Measurements from ENCODE around the gene LIME1. TPM values are rescaled to one million over a fixed set of nuclear protein-coding genes. Genes with fewer than 3 reads are reported as not detected.

Gene LIME1
- total and polyA plus RNA-seq, 2 of the 4 experiments (the other 2 are of a cell fraction): 0.36 to 7.8 TPM

GRCh38 chr20:63737695-63737944 is 1.2 kb downstream of the LIME1 start:
- Histone ChIP-seq H3K36me3 (ENCODE audit: control insufficient read depth, insufficient read depth, low read length) (peaks cover 43% of the 10 kb centered on the region), H3K27me3 (ENCODE audit: control insufficient read depth, insufficient read depth, low read length) (no peaks in the 10 kb centered on the region), H3K56ac (ENCODE audit: extremely low read depth, insufficient read depth, low read length) (no peak overlapping the region), H3K18ac (ENCODE audit: low read depth, low read length) (no peak overlapping the region), H4K20me1 (ENCODE audit: insufficient read depth, low read length) (peaks cover 32% of the 10 kb centered on the region), H2AK9ac (replicated peaks; ENCODE audit: low read depth, low read length, poor library complexity) (no peak overlapping the region), H3K79me1 (ENCODE audit: low read depth in 1 of 2, low read length in 2 of 2) (peaks cover 8 to 27% of the 10 kb centered on the region in 2 experiments; a peak in 3 of 4 replicates), H3K14ac (replicated peaks; ENCODE audit: low read depth, low read length) (no peak overlapping the region), H2BK5ac (ENCODE audit: low read depth, low read length, poor library complexity, severe bottlenecking) (no peak overlapping the region), H2AK5ac (ENCODE audit: low read depth, low read length) (no peak overlapping the region), H3K27ac (ENCODE audit: insufficient read depth, low read length) (no peak overlapping the region), H3K9ac (ENCODE audit: low read depth, low read length) (no peak overlapping the region), H3K23ac (ENCODE audit: low read depth, low read length) (no peak overlapping the region), H3K9me1 (ENCODE audit: insufficient read depth, low read length) (peaks cover 4% of the 10 kb centered on the region), H3K4me1 (ENCODE audit: control insufficient read depth, insufficient read depth, low read length) (peaks cover 10% of the 10 kb centered on the region), H3K9me3 (ENCODE audit: control insufficient read depth, insufficient read depth, low read length) (no peaks in the 10 kb centered on the region), H2BK20ac (ENCODE audit: low read depth, low read length) (no peak overlapping the region), H4K8ac (ENCODE audit: low read depth in 2 of 2, low read length in 2 of 2) (no peak overlapping the region), H4K5ac (ENCODE audit: low read depth, low read length) (no peak overlapping the region), H2BK120ac (ENCODE audit: low read depth, low read length) (no peak overlapping the region), H3K4ac (ENCODE audit: low read depth, low read length) (no peak overlapping the region), H3K4me3 (ENCODE audit: insufficient read depth, low read depth, low read length) (no peak overlapping the region), H3K4me2 (ENCODE audit: low read depth, low read length) (no peak overlapping the region), H4K91ac (ENCODE audit: insufficient read depth, low read depth, low read length) (no peak overlapping the region), H2AFZ (replicated peaks; ENCODE audit: low read length, poor library complexity) (no peak overlapping the region), H2BK15ac (ENCODE audit: low read depth, low read length) (no peak overlapping the region)
- BruUV-seq (replicated peaks): no TSS peak
- DNase-seq: no peak
- ChIA-PET POLR2A (ENCODE audit: unreplicated experiment) (no interaction called here), CTCF (no interaction called here)
- no peak for ATAC-seq (ENCODE audit: low read depth)
- intact Hi-C loops (cut with micrococcal nuclease): no loop called here
- whole genome bisulfite sequencing, 2 experiments (ENCODE audit: extremely low coverage in 2 of 2, insufficient read length in 1 of 2): 66% methylated on average over 12 of the region's 26 CpGs; no CpG with 5 or more reads in 1 of the 2 experiments
- dilution Hi-C loops (cut with HindIII; ENCODE audit: low sequenced_read_pairs, unreplicated experiment): no loop called here
- TF ChIP-seq USF2 (IDR thresholded peaks at IDR 0.05; ENCODE audit: low read depth, low read length) (no peak), MAZ (IDR thresholded peaks at IDR 0.05; ENCODE audit: borderline replicate concordance, low read depth, low read length) (no peak), CTCF (conservative IDR thresholded peaks at IDR 0.05; ENCODE audit: low read depth, low read length) (no peak), BHLHE40 (IDR thresholded peaks at IDR 0.05; ENCODE audit: low read depth, low read length) (no peak), CEBPB (IDR thresholded peaks at IDR 0.05; ENCODE audit: low read depth, low read length) (no peak), CHD1 (IDR thresholded peaks at IDR 0.05; ENCODE audit: low read depth, low read length) (no peak)
- TF ChIP-seq, protein P1, sequence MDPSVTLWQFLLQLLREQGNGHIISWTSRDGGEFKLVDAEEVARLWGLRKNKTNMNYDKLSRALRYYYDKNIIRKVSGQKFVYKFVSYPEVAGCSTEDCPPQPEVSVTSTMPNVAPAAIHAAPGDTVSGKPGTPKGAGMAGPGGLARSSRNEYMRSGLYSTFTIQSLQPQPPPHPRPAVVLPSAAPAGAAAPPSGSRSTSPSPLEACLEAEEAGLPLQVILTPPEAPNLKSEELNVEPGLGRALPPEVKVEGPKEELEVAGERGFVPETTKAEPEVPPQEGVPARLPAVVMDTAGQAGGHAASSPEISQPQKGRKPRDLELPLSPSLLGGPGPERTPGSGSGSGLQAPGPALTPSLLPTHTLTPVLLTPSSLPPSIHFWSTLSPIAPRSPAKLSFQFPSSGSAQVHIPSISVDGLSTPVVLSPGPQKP (IDR thresholded peaks at IDR 0.05; ENCODE audit: borderline replicate concordance, low read depth, low read length): no peak
- in situ Hi-C loops (cut with MboI; ENCODE audit: low sequenced_read_pairs): no loop called here

Data from IMR-90 (cell line).